H9 (cell line): ENCODE measurements around the gene CHPF. TPM values are rescaled to one million over a fixed set of nuclear protein-coding genes. Genes with fewer than 3 reads are reported as not detected.

ENCODE experiments used
- DNase-seq: peaks from one replicate; pipeline ENCODE4 v3.0.0-alpha.2; 2017
- H2AFZ ChIP-seq: one replicate; pipeline ENCODE4 v1.6.1; 2013; ENCODE audit warnings: mild to moderate bottlenecking, low read length, control low read depth, moderate library complexity
- H2AK5ac ChIP-seq: 2 replicates; pipeline ENCODE4 v1.6.1; 2013; ENCODE audit warnings: low read length, control low read depth, mixed read lengths; ENCODE audit not compliant: insufficient read length
- H2BK120ac ChIP-seq: one replicate; pipeline ENCODE4 v1.6.1; 2013; ENCODE audit warnings: low read depth, mild to moderate bottlenecking, low read length, control low read depth, inconsistent platforms; ENCODE audit not compliant: poor library complexity, severe bottlenecking
- H2BK12ac ChIP-seq: 2 replicates; pipeline ENCODE4 v1.6.1; 2013; ENCODE audit warnings: low read length, control low read depth, mixed read lengths, low read depth; ENCODE audit not compliant: insufficient read length
- H2BK15ac ChIP-seq: 2 replicates; pipeline ENCODE4 v1.6.1; 2013; ENCODE audit warnings: low read depth, low read length, control low read depth
- H2BK20ac ChIP-seq: one replicate; pipeline ENCODE4 v1.6.1; 2013; ENCODE audit warnings: low read depth, mild to moderate bottlenecking, low read length, control low read depth, inconsistent platforms; ENCODE audit not compliant: poor library complexity, severe bottlenecking
- H2BK5ac ChIP-seq: 2 replicates; pipeline ENCODE4 v1.6.1; 2013; ENCODE audit warnings: low read length, control low read depth, mixed read lengths; ENCODE audit not compliant: insufficient read length
- H3K14ac ChIP-seq: 2 replicates; pipeline ENCODE4 v1.6.1; 2013; ENCODE audit warnings: low read length, control low read depth; ENCODE audit not compliant: insufficient read depth
- H3K18ac ChIP-seq: 2 replicates; pipeline ENCODE4 v1.6.1; 2013; ENCODE audit warnings: low read depth, mild to moderate bottlenecking, mixed read lengths, low read length, control low read depth; ENCODE audit not compliant: insufficient read length
- H3K23ac ChIP-seq: 2 replicates; pipeline ENCODE4 v1.6.1; 2013; ENCODE audit warnings: low read length, control low read depth, mixed read lengths, low read depth; ENCODE audit not compliant: insufficient read length
- H3K23me2 ChIP-seq: 2 replicates; pipeline ENCODE4 v1.6.1; 2013; ENCODE audit warnings: low read depth, mild to moderate bottlenecking, mixed read lengths, low read length, control low read depth; ENCODE audit not compliant: insufficient read length, poor library complexity, severe bottlenecking
- H3K27ac ChIP-seq: 2 replicates; pipeline ENCODE4 v1.5.1; 2013; ENCODE audit warnings: low read length, control low read depth, mixed read lengths, low read depth; ENCODE audit not compliant: insufficient read length
- H3K27me3 ChIP-seq: 2 replicates; pipeline ENCODE4 v1.6.1; 2013; ENCODE audit warnings: low read length, control low read depth, inconsistent platforms; ENCODE audit not compliant: insufficient read depth
- H3K4ac ChIP-seq: 2 replicates; pipeline ENCODE4 v1.6.1; 2013; ENCODE audit warnings: low read depth, mild to moderate bottlenecking, control low read depth, inconsistent platforms, low read length, moderate library complexity
- H3K4me1 ChIP-seq: 2 replicates; pipeline ENCODE4 v1.6.1; 2013; ENCODE audit warnings: low read length, control low read depth, inconsistent platforms; ENCODE audit not compliant: insufficient read depth
- H3K4me2 ChIP-seq: 2 replicates; pipeline ENCODE4 v1.6.1; 2013; ENCODE audit warnings: low read length, control low read depth, mixed read lengths; ENCODE audit not compliant: insufficient read length, insufficient read depth
- H3K56ac ChIP-seq: 2 replicates; pipeline ENCODE4 v1.6.1; 2013; ENCODE audit warnings: low read depth, mild to moderate bottlenecking, mixed read lengths, low read length, control low read depth; ENCODE audit not compliant: insufficient read length
- H3K79me1 ChIP-seq: 2 replicates; pipeline ENCODE4 v1.6.1; 2013; ENCODE audit warnings: low read depth, mild to moderate bottlenecking, moderate library complexity, low read length, control low read depth, inconsistent platforms; ENCODE audit not compliant: insufficient read depth, poor library complexity, severe bottlenecking
- H3K79me2 ChIP-seq: 2 replicates; pipeline ENCODE4 v1.6.1; 2013; ENCODE audit warnings: low read length, control low read depth, inconsistent platforms; ENCODE audit not compliant: insufficient read depth
- H3K9ac ChIP-seq: 2 replicates; pipeline ENCODE4 v1.6.1; 2013; ENCODE audit warnings: low read length, control low read depth, mixed read lengths; ENCODE audit not compliant: insufficient read length; ENCODE audit errors: extremely low read depth
- H3K9me3 ChIP-seq: one replicate; pipeline ENCODE4 v1.6.1; 2013; ENCODE audit warnings: low read depth, low read length, inconsistent platforms; ENCODE audit not compliant: control insufficient read depth
- H3T11ph ChIP-seq: one replicate; pipeline ENCODE4 v1.6.1; 2013; ENCODE audit warnings: mild to moderate bottlenecking, low read length, control low read depth, inconsistent platforms
- H4K20me1 ChIP-seq: one replicate; pipeline ENCODE4 v1.6.1; 2013; ENCODE audit not compliant: control insufficient read depth, insufficient read length, insufficient read depth
- H4K5ac ChIP-seq: 2 replicates; pipeline ENCODE4 v1.6.1; 2013; ENCODE audit warnings: low read depth, mild to moderate bottlenecking, mixed read lengths, low read length, control low read depth; ENCODE audit not compliant: insufficient read length
- H4K8ac ChIP-seq: replicated peaks from 2 replicates; pipeline ENCODE4 v1.6.1; 2013; ENCODE audit warnings: low read length, control low read depth, mixed read lengths, low read depth; ENCODE audit not compliant: insufficient read length
- H4K91ac ChIP-seq: 2 replicates; pipeline ENCODE4 v1.6.1; 2013; ENCODE audit warnings: low read depth, mild to moderate bottlenecking, moderate library complexity, mixed read lengths, low read length, control low read depth; ENCODE audit not compliant: insufficient read length
- H3K27ac Mint-ChIP-seq, 3 experiments: 2 replicates in 2 of 3; 3 replicates in 1 of 3; pipeline ENCODE4 v1.8.0; 2020 to 2021; ENCODE audit warnings: mixed read lengths in 3 of 3, mild to moderate bottlenecking in 1 of 3, moderate library complexity in 1 of 3
- H3K27me3 Mint-ChIP-seq: 2 replicates; pipeline ENCODE4 v1.8.0; 2021; ENCODE audit warnings: low read depth, mild to moderate bottlenecking, moderate library complexity, mixed read lengths
- H3K36me3 Mint-ChIP-seq, 3 experiments: 2 replicates in 2 of 3; 3 replicates in 1 of 3; pipeline ENCODE4 v1.8.0; 2020 to 2021; ENCODE audit warnings: low read depth in 3 of 3, mixed read lengths in 3 of 3; ENCODE audit not compliant: insufficient read depth in 1 of 3
- H3K4me1 Mint-ChIP-seq, 2 experiments: 2 replicates each; pipeline ENCODE4 v1.8.0; 2020; ENCODE audit warnings: mixed read lengths in 2 of 2
- H3K4me3 Mint-ChIP-seq, 2 experiments: 2 replicates in 1 of 2; 3 replicates in 1 of 2; pipeline ENCODE4 v1.8.0; 2020 to 2021; ENCODE audit warnings: mild to moderate bottlenecking in 2 of 2, mixed read lengths in 2 of 2, moderate library complexity in 1 of 2
- H3K9me3 Mint-ChIP-seq, 2 experiments: 2 replicates in 1 of 2; 3 replicates in 1 of 2; pipeline ENCODE4 v1.8.0; 2020; ENCODE audit warnings: mild to moderate bottlenecking in 2 of 2, mixed read lengths in 2 of 2, moderate library complexity in 1 of 2
- CTCF ChIP-seq: fragments of 200-600 bp; sonication (generic); conservative IDR thresholded peaks from 3 replicates; pipeline ENCODE4 v1.8.0; 2021; ENCODE audit warnings: antibody characterized with exemption, mild to moderate bottlenecking
- WGBS: extraction: QIAGEN DNeasy Blood & Tissue Kit; methylation state at CpG from one replicate; pipeline ENCODE4 v1.1.7; 2013; ENCODE audit warnings: missing lambda C conversion rate, low lambda C conversion rate, mixed read lengths; ENCODE audit not compliant: insufficient read length; ENCODE audit errors: extremely low coverage; 5-methylcytosine and 5-hydroxymethylcytosine counted together
- total RNA-seq: library from RNA; stranded (reverse); gene quantifications from 2 replicates; pipeline ENCODE4 v1.2.1, GENCODE V29; 2021

Gene CHPF
- total RNA-seq, 1 experiment from 2014 or later: 46.5 TPM

DNA sequence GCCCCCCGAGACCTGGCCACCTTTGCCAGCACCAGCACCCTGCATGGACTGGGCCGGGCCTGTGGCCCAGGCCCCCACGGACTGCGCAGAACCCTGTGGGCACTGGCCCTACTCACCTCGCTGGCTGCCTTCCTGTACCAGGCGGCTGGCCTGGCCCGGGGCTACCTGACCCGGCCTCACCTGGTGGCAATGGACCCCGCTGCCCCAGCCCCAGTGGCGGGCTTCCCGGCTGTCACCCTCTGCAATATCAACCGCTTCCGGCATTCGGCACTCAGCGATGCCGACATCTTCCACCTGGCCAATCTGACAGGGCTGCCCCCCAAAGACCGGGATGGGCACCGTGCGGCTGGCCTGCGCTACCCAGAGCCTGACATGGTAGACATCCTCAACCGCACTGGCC is 28.8 kb downstream of the CHPF start:
- H3K27me3 ChIP-seq: peaks cover 19% of the 10 kb centered on the region; the same call in 1 of the 2 replicates
- H3K79me1 ChIP-seq: no peaks in the 10 kb centered on the region
- no peak overlapping the region for H4K5ac ChIP-seq
- peaks cover 13% of the 10 kb centered on the region; the same call in 1 of the 2 replicates for H3K4me1 ChIP-seq
- H3K27ac Mint-ChIP-seq: no peak overlapping the region
- H3K23ac ChIP-seq: no peak overlapping the region
- peaks cover 42 to 68% of the 10 kb centered on the region in 2 experiments for H3K4me1 Mint-ChIP-seq
- H2AK5ac ChIP-seq: no peak overlapping the region
- H3K27ac ChIP-seq: no peak overlapping the region
- H2BK12ac ChIP-seq: no peak overlapping the region
- no peaks in the 10 kb centered on the region; a peak in 3 of 5 replicates for H3K9me3 Mint-ChIP-seq
- H4K20me1 ChIP-seq: peaks cover 3% of the 10 kb centered on the region
- H4K8ac ChIP-seq: no peak overlapping the region
- no peak overlapping the region for H3K4me2 ChIP-seq
- no peak overlapping the region for H3K56ac ChIP-seq
- H4K91ac ChIP-seq: no peak overlapping the region
- WGBS: no CpG with 5 or more reads among the region's 21 CpGs
- H2AFZ ChIP-seq: no peak overlapping the region
- TF ChIP-seq CTCF: no peak
- no peak overlapping the region for H3K9ac ChIP-seq
- no peak overlapping the region for H2BK5ac ChIP-seq
- no peak overlapping the region for H2BK20ac ChIP-seq
- H3K4me3 Mint-ChIP-seq: no peak overlapping the region; a peak in 1 of 5 replicates
- H3K36me3 Mint-ChIP-seq: no peaks in the 10 kb centered on the region; a peak in 1 of 7 replicates
- no peaks in the 10 kb centered on the region for H3K9me3 ChIP-seq
- H2BK15ac ChIP-seq: no peak overlapping the region
- no peak overlapping the region for H3K18ac ChIP-seq
- H2BK120ac ChIP-seq: no peak overlapping the region
- H3K79me2 ChIP-seq: no peaks in the 10 kb centered on the region
- peaks cover 3% of the 10 kb centered on the region for H3K23me2 ChIP-seq
- peaks cover 87% of the 10 kb centered on the region for H3K27me3 Mint-ChIP-seq
- DNase-seq: no peak
- H3T11ph ChIP-seq: no peak overlapping the region
- no peak overlapping the region for H3K4ac ChIP-seq
- H3K14ac ChIP-seq: no peak overlapping the region
